ENCODE results near the gene RAB29. TPM values are rescaled to one million over a fixed set of nuclear protein-coding genes. Genes with fewer than 3 reads are reported as not detected.

RAB29 gene
- total and polyA plus RNA-seq, 9 of the 15 experiments (the other 6 are each of a cell fraction or from before 2014, with no cell fraction given), result 6.3 to 17.6 (median 8.0) TPM

GRCh38 chr1:205792481-205792881 lies 17.2 kb upstream of the RAB29 start:
- peaks cover 6% of the 10 kb centered on the region in 2 experiments; a peak in 4 of 5 replicates for H3K4me1 ChIP-seq (replicated peaks in 1 of 2; ENCODE audit: control insufficient read depth in 2 of 2, insufficient read depth in 2 of 2, low read length in 2 of 2)
- POLR2A ChIA-PET, result interaction anchor here (0.7 to 4.0 kb wide), 5 partner anchors 17 to 185 kb away, joined by 3 to 20 read pairs (median 4); partner anchors contain the start of gene RAB29
- FAIRE-seq (no peak), ATAC-seq (no peak), DNase-seq (ENCODE audit: extremely low read depth in 1 of 4, low spot score in 3 of 4) (no peak)
- no peaks in the 10 kb centered on the region for H3K9me1 ChIP-seq (ENCODE audit: control insufficient read depth, insufficient read depth, low read length)
- H2AFZ ChIP-seq (ENCODE audit: low read depth, low read length), result no peak overlapping the region
- CTCF ChIA-PET (ENCODE audit: low intra/inter-chr PET ratio), result interaction anchor here (0.6 to 3.2 kb wide), 7 partner anchors 20 to 223 kb away, joined by 3 to 33 read pairs (median 6); no protein-coding TSS in a partner anchor
- intact Hi-C loops (cut with micrococcal nuclease) (no loop called here), in situ Hi-C loops (cut with MboI) (loop anchor here (5.0 kb wide), 2 partner anchors 135 to 320 kb away; no protein-coding TSS in a partner anchor)
- H3K79me2 ChIP-seq (ENCODE audit: control insufficient read depth, insufficient read depth, low read length), result no peaks in the 10 kb centered on the region
- no TSS peak for BruUV-seq (replicated peaks)
- no peak overlapping the region for H3K27ac ChIP-seq (ENCODE audit: extremely low read depth, low read depth, low read length)
- WGBS (ENCODE audit: insufficient coverage, low coverage, missing lambda C conversion rate), result 71% methylated on average over 8 of the region's 8 CpGs
- no peak overlapping the region for H3K9ac ChIP-seq (ENCODE audit: insufficient read depth in 1 of 2, low read depth in 2 of 2, low read length in 2 of 2)
- TF ChIP-seq ZFX (CRISPR knock-in tag; IDR thresholded peaks at IDR 0.05) (no peak), SP2 (IDR thresholded peaks at IDR 0.05; ENCODE audit: extremely low read depth, low read depth, low read length, poor library complexity, severe bottlenecking) (no peak), ZNF436 (CRISPR knock-in tag; IDR thresholded peaks at IDR 0.05) (no peak), EHMT2 (IDR thresholded peaks at IDR 0.05) (no peak), SRSF7 (optimal IDR thresholded peaks at IDR 0.05; ENCODE audit: low read depth, low read length) (no peak), CGGBP1 (CRISPR knock-in tag; IDR thresholded peaks at IDR 0.05) (no peak)
- H3K9me3 ChIP-seq (replicated peaks; ENCODE audit: control insufficient read depth, insufficient read depth, low read depth, low read length), result no peaks in the 10 kb centered on the region
- no peaks in the 10 kb centered on the region for H3K27me3 ChIP-seq (ENCODE audit: control insufficient read depth in 2 of 2, insufficient read depth in 2 of 2, low read length in 2 of 2)
- no peak overlapping the region for H3K4me3 ChIP-seq
- 0 out of 2 replicates have a peak, but pooled peaks cover 6% of the 10 kb centered on the region for H4K20me1 ChIP-seq (replicated peaks; ENCODE audit: control insufficient read depth, insufficient read depth, low read length)
- no peak overlapping the region for H3K4me2 ChIP-seq (ENCODE audit: insufficient read depth, low read length)
- H3K36me3 ChIP-seq (ENCODE audit: control insufficient read depth, insufficient read depth, low read length), result peaks cover 54% of the 10 kb centered on the region

All from K562 (cell line).